GM18508 (cell line): ENCODE measurements around the gene NPSR1.

Experiments
- ATAC-seq: cut with Tn5 transposase; IDR thresholded peaks from one replicate; pipeline ENCODE4 v1.9.1; 2021; ENCODE audit warnings: moderate number of reproducible peaks; ENCODE audit not compliant: insufficient read depth, unreplicated experiment

NPSR1 gene

DNA sequence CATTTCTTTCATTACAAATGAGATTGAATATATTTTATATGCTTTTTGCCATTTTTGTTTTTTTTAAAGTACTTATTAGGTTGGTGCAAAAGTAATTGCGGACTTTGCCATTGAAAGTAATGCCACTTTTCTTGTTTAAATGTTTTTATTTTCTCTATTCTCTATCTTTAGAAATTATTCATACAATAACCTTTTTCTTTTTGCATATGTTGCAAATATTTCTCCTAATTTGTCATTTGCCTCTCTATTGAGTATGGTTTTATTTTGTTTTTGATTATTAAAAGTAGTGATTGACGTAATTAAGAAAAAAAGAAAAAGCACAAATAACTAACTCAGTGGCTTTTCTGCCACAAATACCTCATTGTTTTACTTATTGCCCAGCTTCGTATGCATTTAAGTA lies 172.4 kb downstream of the NPSR1 start:
- ATAC-seq, result no peak

DNA sequence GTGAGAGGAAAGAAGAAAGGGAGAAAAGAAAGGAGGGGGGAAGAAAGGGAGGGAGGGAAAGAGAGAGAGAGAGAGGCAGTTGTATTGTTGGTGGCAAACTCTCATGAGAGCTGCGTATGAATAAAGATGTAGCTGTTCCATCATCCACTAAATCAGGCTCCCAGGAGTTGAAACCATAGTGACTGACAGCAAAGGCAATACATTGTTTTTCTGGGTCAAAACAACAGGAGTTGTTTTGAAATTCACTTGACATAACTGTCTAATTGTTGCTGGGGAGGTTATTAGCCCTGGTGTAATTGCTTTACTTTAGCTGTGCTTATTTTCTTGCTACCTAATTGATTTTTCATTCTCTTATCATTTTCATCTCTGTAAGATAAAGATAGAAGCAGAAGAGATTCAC lies 173.4 kb downstream of the NPSR1 start:
- no peak for ATAC-seq

DNA sequence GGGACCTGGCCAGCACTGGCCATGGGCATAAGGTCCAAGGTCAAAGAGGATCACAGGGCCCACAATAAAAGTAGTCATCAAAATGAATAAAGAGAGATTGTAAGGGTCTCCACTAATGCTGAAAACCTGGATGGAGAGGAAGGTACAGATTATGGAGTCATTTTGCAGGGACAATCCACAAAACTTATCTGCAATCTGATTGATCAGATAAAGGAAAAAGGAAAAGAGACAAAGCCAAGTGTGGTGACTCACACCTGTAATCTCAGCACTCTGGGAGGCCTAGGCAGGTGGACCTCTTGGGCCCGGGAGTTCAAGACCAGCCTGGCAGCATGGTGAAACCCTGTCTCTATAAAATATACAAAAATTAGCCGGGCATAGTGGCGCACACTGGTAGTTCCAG lies 174.0 kb downstream of the NPSR1 start:
- no peak for ATAC-seq

DNA sequence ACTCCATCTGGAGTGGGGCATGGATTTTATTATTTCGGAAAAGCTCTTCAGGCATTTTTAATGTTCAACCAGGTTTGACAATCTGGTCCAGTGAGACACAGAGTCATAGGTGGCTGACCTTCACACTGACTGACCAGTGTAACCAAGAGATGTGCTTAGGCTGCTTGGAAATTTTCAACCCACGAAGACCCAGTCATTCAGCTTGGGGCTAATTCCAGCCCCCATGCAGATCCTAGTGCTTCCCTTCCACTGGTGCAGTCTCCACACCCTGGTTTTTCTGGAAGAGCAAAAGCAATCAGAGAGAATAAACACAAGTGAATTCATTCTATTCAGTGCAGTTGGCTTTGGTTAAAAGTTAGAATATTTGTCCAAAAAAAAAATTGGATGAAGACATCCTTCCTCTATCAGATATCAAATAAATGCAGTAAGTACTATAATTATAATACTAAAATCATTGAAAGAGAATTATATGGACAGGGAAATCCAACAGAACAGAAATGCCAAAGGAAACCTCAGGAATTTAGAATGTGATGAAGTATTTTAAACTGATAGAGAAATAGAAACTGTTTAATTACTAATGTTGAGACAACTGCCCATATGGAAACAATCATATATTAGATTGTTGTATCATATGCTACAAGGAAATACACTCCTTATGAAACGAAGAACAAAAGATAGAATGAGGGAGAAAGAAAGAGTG lies 178.0 kb downstream of the NPSR1 start:
- ATAC-seq, result no peak

DNA sequence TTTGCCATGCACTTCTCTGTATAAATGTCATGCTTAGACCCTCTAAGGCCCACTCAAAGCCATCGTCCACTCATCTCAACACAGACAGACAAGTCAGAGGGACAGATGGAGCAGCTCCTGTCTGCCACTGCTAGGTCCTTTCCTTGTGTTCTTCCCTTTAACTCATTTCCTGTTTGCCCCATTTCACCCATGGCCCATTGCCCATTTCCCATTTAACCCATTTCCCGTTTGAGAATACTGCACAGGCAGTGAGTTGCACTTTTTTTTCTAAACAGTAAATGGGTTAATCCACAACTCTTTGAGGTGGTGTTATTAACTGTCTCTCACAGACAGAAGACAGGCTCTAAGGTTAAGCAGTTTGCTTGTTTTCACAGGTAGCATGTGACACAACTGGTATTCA lies 179.3 kb downstream of the NPSR1 start:
- ATAC-seq, result no peak

DNA sequence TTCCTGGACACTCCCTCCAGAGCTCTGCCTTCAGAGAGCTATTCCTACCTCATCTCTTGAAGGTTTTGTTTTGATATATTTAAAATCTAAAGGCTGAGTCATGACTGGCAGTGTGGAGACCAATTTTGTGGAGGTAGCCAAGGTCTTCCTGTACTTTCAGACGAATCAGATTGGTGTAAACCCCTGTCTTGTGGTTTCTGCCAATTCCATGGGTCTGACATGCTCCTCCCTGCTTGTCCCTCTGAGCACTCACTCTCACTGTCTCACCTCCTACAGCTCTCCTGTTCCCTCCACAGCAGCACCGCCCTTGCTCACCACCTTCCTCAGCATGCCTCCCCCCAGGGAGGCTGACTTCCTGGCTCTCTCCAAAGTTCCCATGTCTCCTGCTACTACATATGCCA lies 179.8 kb downstream of the NPSR1 start:
- no peak for ATAC-seq

DNA sequence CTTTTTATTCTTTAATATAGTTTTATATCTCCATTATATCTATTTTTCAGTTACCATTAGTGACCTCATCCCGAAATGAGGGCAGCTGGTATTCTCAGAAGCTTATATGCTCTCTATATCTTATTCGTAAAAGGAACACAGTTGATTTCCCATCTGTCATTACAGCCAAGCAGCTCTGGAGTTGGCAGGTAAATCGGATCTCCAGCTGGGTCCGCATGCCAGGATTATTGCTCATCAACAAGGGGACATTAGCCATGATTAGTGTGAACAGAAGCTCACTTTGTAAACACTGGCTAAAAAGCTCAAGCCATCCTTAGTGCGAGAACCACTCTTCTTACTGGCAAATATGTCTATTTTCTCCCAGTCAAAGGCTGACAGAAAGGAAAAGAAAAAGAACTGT lies 180.3 kb downstream of the NPSR1 start:
- ATAC-seq, result no peak

DNA sequence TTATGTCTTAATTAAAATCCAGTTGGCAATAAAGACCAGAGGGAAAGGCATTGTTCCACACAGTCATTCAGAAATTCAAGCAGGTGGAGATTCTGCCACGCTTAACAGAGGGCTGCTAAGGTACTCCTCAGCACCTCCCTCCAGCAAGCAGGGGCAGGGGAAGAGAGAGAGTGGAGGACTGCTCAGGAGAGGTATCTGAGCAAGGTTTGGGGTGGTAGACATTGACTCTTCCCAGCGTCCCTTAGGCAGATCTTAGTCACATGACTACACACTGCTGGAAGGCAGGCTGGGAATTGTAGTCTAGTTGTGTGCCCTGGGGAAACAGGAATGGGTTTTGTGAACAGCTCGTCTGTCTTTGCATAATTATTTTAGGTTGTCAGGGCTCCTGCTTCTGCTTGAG lies 181.6 kb downstream of the NPSR1 start:
- ATAC-seq, result no peak

DNA sequence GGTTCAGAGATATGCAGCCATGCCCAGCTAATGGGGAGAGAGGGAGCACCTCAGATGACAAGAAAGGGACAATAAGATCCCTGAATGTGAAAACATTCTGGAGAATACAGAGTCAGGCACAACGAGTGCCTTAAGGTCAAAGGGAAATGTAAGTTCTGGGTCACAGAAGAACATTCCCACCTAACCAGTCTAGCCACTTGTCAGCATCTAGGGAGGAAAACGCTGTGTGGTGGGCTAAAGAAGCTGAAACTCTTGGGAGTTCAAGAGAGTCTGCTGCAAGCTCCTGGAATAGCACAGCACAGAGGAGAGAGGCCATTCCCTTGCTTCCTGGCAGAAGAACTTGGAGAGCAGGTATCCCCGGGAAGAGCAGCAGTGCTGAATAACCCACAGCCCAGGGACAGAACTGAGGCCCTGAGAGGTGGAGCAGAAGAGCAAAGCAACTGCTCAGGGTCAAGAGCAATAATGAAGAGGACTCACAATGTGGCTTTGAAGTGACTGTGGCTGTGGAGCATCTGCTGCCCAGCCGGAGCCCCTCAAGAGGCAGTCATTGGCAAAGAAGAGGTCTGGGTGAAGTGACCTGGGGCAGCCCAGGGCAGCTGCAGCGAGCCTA lies 182.3 kb downstream of the NPSR1 start:
- no peak for ATAC-seq

DNA sequence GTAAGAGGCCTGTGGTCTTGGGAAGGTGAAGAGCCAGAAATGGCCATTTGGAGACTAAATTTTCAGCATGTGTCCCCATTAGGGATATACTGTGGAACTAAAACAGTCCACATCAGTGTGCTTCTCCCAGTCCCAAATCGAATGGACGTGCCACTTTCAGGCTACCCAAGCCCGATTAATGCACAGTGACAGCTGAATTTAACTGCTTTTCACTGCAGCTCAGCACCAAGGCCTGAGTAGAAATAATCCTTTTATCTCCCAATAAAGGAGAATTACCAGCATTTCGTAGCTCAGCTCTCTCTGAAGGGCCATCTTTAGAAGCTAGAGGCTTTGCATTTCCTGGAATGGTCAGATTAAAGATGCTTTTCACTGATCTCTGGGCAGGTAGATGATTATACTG lies 183.3 kb downstream of the NPSR1 start:
- no peak for ATAC-seq

DNA sequence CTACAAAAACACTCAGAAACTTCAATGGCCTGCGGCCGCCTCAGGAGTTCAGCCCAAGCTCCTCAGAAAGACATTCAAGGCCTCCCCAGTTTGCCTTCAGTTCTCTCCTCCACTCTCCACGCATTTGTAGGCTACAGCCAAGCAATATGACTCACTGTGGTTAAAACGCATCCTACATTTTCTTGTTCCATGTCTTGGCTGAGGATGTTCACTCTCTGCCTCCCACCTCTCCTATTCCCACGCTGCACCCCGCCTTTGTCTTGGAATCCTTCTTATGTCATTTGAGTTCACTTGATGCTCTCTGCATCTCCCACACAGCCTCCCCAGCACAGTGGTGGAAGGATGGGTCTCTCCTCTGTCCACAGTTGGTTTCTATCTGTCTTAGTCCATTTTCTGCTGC lies 184.8 kb downstream of the NPSR1 start:
- no peak for ATAC-seq

DNA sequence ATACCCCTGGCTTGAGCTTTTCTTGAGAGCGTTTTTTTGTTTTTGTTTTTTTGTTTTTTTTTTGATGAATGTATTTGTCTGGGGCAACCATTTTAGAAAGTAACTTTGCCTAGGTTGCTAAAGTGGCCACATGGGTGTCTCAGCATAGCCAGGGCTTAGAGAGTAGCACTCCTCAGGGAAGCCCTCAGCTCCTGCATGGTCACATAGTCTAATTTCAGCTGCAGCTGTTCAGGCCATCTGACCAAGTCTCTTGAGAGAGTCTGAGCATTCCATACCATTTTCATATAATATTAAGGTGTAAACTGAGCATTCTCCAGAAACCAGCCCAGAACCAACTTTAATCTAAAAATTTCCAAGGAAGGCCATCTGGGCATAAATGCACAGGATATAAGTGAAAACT lies 186.4 kb downstream of the NPSR1 start:
- ATAC-seq, result no peak

DNA sequence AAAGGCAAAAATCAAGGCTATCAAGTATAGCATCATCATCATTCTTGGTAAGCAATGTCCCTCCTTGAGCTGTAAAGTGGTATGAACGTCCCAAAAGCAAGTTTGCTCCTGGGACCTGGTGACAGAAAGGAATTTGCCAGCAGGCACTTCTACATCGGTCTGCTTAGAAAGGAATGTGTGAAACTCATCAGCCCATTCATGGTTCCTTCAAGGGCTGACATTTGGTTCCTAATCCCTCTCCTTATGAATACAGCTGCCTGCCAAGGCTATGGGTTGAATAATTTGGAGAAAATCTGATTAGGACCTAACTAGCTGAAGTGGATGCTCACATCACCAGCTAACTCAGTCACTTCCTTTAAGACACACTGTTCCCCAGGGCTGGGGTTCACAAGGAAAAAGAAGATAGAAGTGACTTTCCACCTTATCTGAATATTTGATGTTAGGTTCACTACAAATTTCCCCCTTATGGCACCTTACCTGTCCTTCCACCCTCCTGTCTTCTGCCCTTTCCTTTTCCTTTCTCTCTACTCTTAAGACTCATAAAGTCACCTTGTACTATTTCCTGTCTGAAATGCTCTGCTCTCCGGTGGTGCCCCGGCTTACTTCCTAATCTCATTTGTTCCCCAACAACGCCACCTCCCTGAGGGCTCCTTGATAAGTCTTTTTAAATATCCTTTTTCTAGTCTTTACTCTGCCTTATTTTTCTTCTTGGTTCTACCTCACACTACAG lies 187.1 kb downstream of the NPSR1 start:
- ATAC-seq, result no peak

DNA sequence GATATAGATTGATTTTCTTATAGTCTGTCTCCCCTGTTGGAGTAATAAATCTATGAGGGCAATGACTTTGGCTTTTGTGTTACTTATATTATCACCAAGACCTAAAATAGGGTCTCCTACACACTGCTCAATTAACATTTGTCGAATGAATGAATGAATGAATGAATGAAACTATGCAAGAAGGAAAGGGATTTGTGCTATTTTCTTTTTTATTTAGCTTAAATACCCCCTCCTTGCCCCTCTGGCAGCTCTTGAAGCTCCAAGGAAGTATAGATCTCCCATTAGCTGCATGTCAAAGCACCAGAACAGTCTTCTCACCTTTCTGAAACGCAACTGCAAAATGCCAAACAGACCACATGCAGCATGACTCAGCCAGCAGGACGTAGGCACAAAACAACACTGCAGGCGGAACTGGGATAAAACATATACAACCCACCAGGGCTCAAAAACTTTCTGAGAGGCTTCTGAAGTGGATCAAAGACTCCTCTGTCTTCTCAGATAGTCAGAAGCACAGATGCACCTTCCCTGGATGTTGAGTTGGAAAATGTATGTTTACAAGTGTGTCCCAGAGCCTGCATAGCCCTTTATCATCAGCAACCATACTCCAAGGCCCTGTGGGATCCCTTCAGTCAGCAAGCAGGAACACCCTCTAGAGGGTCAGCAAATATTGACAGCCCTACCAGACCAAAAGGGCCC lies 187.8 kb downstream of the NPSR1 start:
- ATAC-seq, result no peak

DNA sequence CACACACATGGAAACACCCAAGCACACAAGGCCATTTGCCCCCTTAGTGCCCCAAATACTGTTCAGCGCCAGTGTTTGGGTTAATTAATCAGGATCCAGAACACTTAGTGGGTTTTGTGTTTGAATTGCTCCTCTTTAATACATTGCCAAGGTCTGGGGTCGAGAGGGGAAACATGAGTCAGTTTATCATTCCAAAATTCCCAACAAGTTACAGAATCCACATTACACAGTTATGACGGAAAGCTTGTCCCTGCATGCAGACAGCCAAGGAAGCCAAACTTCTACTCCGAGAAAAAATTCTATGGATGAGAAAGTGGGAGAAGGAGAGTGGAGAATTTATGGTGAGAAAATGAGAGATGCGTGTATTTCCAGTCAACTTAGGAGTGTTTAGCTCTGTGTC lies 189.0 kb downstream of the NPSR1 start:
- no peak for ATAC-seq

DNA sequence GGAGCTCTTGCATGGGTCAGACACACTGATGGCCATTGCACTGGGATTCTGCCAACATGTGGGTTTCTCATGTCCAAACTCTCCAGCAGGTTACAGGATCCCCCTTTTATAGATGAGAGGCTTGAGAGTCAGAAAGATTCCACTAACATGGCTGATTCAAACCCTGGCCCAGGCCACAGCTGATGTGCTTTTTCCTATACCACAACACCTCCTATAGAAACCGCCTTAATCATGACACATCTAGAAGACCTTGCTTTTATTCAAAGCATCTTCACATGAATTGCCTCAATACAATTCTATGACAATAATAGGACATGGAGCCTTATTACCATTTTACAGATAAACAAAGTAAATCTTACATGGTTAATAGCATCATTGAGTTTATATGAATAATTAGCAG lies 190.7 kb downstream of the NPSR1 start:
- no peak for ATAC-seq

DNA sequence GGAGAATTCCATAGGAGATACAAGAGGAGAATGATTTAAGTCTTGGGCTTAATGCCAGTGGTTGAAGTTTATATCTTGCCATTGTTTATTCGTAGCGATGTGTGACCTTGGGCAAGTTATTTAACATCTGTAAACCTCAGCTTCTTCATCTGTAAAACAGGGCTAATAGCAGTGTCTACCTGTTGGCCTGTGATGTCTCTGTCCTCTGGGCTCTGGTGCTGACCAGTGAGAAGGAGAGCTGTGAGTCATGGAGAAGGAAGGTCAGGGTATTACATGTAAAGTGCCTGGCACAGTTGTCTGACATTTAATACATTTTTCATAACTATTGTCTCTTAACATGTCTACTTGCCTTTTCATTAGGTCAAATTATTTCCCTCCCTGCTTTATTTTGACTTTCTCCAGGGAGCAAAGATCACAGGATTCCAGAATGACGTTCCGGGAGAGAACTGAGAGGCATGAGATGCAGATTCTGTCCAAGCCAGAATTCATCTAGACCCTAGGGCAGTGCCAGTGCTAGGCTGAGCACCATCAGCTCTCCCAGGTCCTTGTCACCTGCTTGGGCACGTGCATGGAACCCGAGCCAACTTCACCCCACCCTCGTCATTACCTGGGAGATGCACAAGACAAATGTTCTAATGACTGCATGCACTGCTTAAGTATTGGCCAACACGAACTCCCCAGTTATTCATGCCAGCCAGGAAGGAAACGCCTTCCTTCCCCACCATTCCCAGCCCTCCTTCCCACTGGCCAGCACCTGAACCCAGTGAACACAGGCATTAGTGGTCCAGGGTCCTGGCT lies 191.3 kb downstream of the NPSR1 start:
- no peak for ATAC-seq

DNA sequence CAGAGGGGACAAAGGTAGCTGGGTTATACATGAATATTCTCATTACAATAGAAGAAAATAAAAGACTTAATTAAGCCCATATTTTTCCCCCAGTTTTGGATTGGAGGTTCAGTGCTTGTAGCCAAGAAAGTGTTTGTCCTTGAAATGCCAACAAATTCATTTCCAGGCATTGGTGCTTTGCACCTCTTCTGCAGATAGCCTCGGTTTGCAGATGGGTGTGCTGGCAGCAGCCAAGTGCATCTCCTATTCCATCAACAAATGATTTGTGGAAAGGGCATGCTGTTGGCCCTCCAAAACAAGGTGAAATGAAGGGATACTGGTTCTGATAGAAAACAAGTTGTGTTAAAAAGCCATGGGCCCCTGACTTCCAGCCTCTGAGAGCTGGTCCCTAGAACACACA lies 192.0 kb downstream of the NPSR1 start:
- ATAC-seq, result no peak

DNA sequence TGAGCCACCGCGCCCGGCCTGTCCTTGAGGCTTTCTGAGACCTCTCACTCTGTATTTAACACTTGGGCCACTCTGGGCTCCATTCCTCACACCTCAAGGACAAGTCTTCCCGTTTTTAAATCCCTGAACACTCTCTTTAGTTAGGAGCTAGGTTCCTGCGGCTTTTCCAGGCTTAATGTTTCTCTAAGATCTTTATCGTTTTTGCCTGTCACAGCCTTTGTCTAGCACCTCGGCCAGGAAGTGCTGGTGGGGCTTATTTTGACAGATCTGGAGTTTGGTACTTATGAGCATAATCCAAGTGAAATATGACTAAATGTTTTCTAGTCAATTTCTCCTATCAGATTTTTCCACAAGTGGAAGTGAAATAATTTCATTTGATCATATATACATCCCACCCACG lies 192.7 kb downstream of the NPSR1 start:
- ATAC-seq, result no peak

DNA sequence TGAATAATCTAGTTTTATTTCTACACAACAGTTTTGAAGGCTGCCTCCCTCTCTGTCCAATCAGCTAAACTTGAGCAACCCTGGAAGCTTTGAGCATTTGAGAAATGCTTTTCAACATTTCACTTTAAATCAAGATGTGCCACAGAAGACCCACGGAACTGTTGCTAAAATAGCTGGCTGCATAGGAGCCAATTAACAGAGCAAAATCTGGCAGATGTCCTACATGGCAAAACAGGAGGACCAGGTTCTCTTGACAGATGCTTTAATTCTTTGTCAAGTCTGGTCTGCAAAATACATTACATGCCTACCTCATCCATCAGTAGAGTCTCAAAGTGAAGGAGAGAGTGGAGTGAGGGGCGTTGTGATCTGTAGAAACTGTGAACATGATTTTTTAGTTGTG lies 193.4 kb downstream of the NPSR1 start:
- ATAC-seq, result no peak
